Psoas muscle (tissue), 8 donors: ENCODE data around the gene HPCAL1. TPM values are rescaled to one million over a fixed set of nuclear protein-coding genes. Genes with fewer than 3 reads are reported as not detected.

Source experiments
- ATAC-seq, 4 donors: fragments of 200-7000 bp; cut with Tn5 transposase; one replicate each; pipeline ENCODE4 v1.9.1; 2020; ENCODE audit warnings: moderate library complexity in 3 of 4, mild to moderate bottlenecking in 2 of 4
- DNase-seq, 2 donors: peaks; one replicate each; pipeline ENCODE4 v3.0.0-alpha.2; 2020
- H3K27ac ChIP-seq: fragments of 200-600 bp; one replicate; pipeline ENCODE4 v1.8.0; 2022
- H3K27me3 ChIP-seq, 3 donors: fragments of 200-600 bp in 1 of 3; one replicate each; pipeline versions ENCODE4 v1.6.1 to v1.8.0; 2013 to 2022; ENCODE audit warnings: low read length in 2 of 3, mild to moderate bottlenecking in 2 of 3, moderate library complexity in 1 of 3; ENCODE audit not compliant: insufficient read depth in 3 of 3
- H3K36me3 ChIP-seq, 2 donors: fragments of 200-600 bp in 1 of 2; one replicate each; pipeline versions ENCODE4 v1.6.1 to v1.8.0; 2013 to 2022; ENCODE audit warnings: low read depth in 1 of 2, mild to moderate bottlenecking in 1 of 2, moderate library complexity in 1 of 2; ENCODE audit not compliant: insufficient read depth in 1 of 2
- H3K4me1 ChIP-seq: fragments of 200-600 bp; one replicate; pipeline ENCODE4 v1.8.0; 2022
- H3K4me3 ChIP-seq: fragments of 200-600 bp; one replicate; pipeline ENCODE4 v1.8.0; 2022; ENCODE audit warnings: mild to moderate bottlenecking
- H3K9me3 ChIP-seq: fragments of 200-600 bp; one replicate; pipeline ENCODE4 v1.8.0; 2022
- CTCF ChIP-seq: fragments of 200-600 bp; IDR thresholded peaks from one replicate; pipeline ENCODE4 v1.8.0; 2022; ENCODE audit warnings: antibody characterized with exemption
- WGBS, 3 donors: extraction: QIAGEN DNeasy Blood & Tissue Kit; methylation state at CpG; one replicate each; pipeline versions ENCODE4 v1.1.6 to v1.1.7; 2013; 5-methylcytosine and 5-hydroxymethylcytosine counted together
- intact Hi-C, 2 donors: fragments of 100-400 bp; cut with DNase I; formaldehyde crosslinking; loops; one replicate each; pipeline versions ENCODE4 v1.11.0 to v1.14.2; 2022
- polyA plus RNA-seq, 3 donors: library from polyadenylated mRNA; stranded (reverse); fragments of 200-250 nt; gene quantifications; one replicate each; pipeline ENCODE4 v1.2.3, GENCODE V29; 2013
- total RNA-seq, 4 donors: library from RNA; stranded (reverse); fragmentation: NEBNext Ultra II Directional in 2 of 4; extraction: Animal tissue kit (Norgen Biotek cat#: 25700) in 2 of 4; gene quantifications; one replicate each; pipeline versions ENCODE4 v1.2.1 to v1.2.4, GENCODE V29; 2021 to 2023
- donor health status: healthy with polysubstance abuse.
- donor health status: DM: no; HTN: no; CAD: no; lungs with moderate emphysema.
- donor health status: Bipolar disorder and iron deficiency.
- donor health status: healthy.
- donor health status: DM: yes; HTN: yes; CAD: no.
- donor health status: DM: no; HTN: no; CAD: no.
- donor health status: DM: no; HTN: no; CAD: no.
- donor health status: DM: yes; HTN: yes; CAD: no.

HPCAL1 gene
- total and polyA plus RNA-seq, 7 donors, result 16.1 to 182 (median 33.4) TPM

- no peak overlapping the region for H3K4me3 ChIP-seq
- WGBS, 3 donors, result 87 to 88% (median 88%) methylated on average over 8 of the region's 8 CpGs
- H3K36me3 ChIP-seq, result no peaks in the 10 kb centered on the region
- TF ChIP-seq CTCF, result no peak
- no peaks in the 10 kb centered on the region for H3K9me3 ChIP-seq
- no peak for ATAC-seq
- no peaks in the 10 kb centered on the region for H3K4me1 ChIP-seq
- H3K27ac ChIP-seq, result no peak overlapping the region
- peaks cover 0 to 2% (median 0%) of the 10 kb centered on the region in 3 donors for H3K27me3 ChIP-seq
- intact Hi-C loops, result no loop called here
- DNase-seq, result peak in 1 of 2 donors; percentile 3
These were observed 38.5 kb downstream of the HPCAL1 start for GRCh38 chr2:10341193-10341592.

DNA sequence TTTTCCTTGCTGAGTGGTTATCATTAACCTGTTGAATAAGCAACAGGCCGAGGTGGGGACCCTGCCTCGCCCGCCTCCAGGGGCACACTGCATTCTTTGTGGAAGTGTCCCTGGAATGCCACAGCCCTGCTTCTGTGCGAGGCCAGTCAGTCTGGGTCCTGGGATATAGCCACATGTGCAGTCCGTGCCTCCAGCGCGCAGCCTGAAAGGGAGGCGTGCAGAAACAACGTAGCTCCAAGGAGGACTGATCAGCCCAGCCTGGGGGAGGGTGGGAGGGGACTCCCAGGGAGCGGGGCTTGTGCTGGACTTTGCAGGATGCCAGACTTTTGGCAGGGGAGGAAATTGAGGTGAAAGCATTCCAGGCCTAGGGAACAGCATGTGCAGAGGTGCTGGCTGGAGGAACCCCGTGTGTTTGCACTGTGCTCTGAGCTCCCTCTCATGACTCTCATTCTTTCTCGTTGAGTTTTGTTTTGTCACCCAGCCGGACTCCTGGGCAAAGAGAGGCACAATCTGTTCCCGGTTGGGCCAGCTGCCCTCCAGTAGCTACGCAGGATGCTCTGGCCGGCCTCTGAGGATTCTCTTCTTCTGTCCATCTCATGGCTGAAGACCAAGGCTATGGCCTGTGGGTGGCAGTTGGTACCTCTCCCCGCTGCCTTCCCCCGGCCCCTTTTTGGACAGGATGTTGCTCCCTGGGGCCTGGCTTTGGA lies 39.7 kb downstream of the HPCAL1 start:
- no peak for TF ChIP-seq CTCF
- intact Hi-C loops, result no loop called here
- Histone ChIP-seq H3K27me3 (peaks cover 0 to 2% (median 0%) of the 10 kb centered on the region in 3 donors), H3K9me3 (no peaks in the 10 kb centered on the region), H3K4me3 (no peak overlapping the region), H3K36me3 (no peaks in the 10 kb centered on the region), H3K4me1 (peaks cover 3% of the 10 kb centered on the region), H3K27ac (no peak overlapping the region)
- DNase-seq (peak in 1 of 2 donors; percentile 48), ATAC-seq (peak in 3 of 4 donors; percentile 54 to 82 (median 76))
- WGBS, 3 donors, result 44 to 65% (median 53%) methylated on average over 18 of the region's 18 CpGs

DNA sequence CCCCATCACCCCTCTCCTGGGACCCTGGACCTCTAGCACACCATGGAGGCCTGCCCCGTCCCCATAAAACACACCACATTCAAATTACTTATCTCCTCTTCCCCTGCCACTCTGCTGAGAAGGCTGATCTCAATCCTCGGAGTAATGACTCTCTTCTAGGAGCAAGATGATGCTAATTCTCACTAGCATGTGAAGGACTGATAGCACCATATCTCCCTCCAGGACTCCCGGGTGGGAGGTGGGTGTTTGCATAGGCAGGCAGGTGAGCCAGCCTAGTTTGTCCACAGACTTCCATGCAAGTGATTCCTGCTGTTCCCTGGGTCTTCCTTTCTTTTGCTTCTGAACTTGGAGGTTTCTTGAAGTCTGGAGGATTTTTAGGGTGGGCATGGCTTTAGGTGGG lies 40.5 kb downstream of the HPCAL1 start:
- H3K27me3 ChIP-seq, result peaks cover 0 to 2% (median 0%) of the 10 kb centered on the region in 3 donors
- no peak overlapping the region for H3K27ac ChIP-seq
- ATAC-seq (no peak), DNase-seq (no peak)
- TF ChIP-seq CTCF, result no peak
- H3K4me3 ChIP-seq, result no peak overlapping the region
- H3K4me1 ChIP-seq, result peaks cover 4% of the 10 kb centered on the region
- no peaks in the 10 kb centered on the region for H3K36me3 ChIP-seq
- 83 to 97% (median 91%) methylated on average over 3 of the region's 3 CpGs for WGBS, 3 donors
- intact Hi-C loops, result no loop called here
- H3K9me3 ChIP-seq, result no peaks in the 10 kb centered on the region

GRCh38 chr2:10343658-10344057 lies 41.0 kb downstream of the HPCAL1 start:
- peaks cover 4% of the 10 kb centered on the region for H3K4me1 ChIP-seq
- ATAC-seq (no peak), DNase-seq (peak in 1 of 2 donors; percentile 3)
- no peak overlapping the region for H3K4me3 ChIP-seq
- TF ChIP-seq CTCF, result no peak
- H3K9me3 ChIP-seq, result no peaks in the 10 kb centered on the region
- intact Hi-C loops, result no loop called here
- H3K27me3 ChIP-seq, result peaks cover 0 to 2% (median 0%) of the 10 kb centered on the region in 3 donors
- H3K36me3 ChIP-seq, result no peaks in the 10 kb centered on the region
- WGBS, 3 donors, result 86 to 90% (median 89%) methylated on average over 8 of the region's 8 CpGs
- H3K27ac ChIP-seq, result no peak overlapping the region
